ENCODE measurements around the gene LRP6. TPM values are rescaled to one million over a fixed set of nuclear protein-coding genes. Genes with fewer than 3 reads are reported as not detected.

The LRP6 gene
- total RNA-seq, 1 donor from 2014 or later, result 1.4 TPM

DNA sequence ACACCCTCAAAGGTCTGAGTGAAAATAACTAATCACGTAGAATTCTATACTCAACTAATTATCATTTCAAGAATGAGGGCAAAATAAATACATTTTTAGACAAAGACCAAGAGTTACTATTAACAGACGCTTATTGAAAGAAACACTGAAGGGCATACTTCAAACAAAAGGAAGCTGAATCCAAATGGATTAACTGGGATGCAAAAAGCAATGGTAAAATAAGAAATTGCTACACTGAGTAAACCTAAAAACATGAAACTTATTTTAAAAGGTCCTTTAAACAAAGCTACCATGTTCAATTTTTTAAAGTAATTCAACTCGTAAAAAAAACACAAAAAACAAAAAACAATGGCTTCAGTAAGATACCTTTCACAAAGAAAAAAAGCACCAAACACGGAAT is 28.2 kb downstream of the LRP6 start:
- intact Hi-C loops (cut with micrococcal nuclease), result no loop called here
- Mint-ChIP-seq H3K4me1 (no peaks in the 10 kb centered on the region), H3K4me3 (no peak overlapping the region), H3K9me3 (no peaks in the 10 kb centered on the region), H3K27me3 (peaks cover 2% of the 10 kb centered on the region), H3K27ac (no peak overlapping the region), H3K36me3 (ENCODE audit: low read depth) (no peaks in the 10 kb centered on the region)
- TF ChIP-seq, protein P1, sequence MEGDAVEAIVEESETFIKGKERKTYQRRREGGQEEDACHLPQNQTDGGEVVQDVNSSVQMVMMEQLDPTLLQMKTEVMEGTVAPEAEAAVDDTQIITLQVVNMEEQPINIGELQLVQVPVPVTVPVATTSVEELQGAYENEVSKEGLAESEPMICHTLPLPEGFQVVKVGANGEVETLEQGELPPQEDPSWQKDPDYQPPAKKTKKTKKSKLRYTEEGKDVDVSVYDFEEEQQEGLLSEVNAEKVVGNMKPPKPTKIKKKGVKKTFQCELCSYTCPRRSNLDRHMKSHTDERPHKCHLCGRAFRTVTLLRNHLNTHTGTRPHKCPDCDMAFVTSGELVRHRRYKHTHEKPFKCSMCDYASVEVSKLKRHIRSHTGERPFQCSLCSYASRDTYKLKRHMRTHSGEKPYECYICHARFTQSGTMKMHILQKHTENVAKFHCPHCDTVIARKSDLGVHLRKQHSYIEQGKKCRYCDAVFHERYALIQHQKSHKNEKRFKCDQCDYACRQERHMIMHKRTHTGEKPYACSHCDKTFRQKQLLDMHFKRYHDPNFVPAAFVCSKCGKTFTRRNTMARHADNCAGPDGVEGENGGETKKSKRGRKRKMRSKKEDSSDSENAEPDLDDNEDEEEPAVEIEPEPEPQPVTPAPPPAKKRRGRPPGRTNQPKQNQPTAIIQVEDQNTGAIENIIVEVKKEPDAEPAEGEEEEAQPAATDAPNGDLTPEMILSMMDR (IDR thresholded peaks at IDR 0.05), result no peak
- ChIA-PET POLR2A (no interaction called here), CTCF (interaction anchor here (1.1 kb wide), 1 partner anchor 12 kb away, joined by 3 read pairs; no protein-coding TSS in a partner anchor)
- DNase-seq (no peak), ATAC-seq (ENCODE audit: low read depth) (no peak)

DNA sequence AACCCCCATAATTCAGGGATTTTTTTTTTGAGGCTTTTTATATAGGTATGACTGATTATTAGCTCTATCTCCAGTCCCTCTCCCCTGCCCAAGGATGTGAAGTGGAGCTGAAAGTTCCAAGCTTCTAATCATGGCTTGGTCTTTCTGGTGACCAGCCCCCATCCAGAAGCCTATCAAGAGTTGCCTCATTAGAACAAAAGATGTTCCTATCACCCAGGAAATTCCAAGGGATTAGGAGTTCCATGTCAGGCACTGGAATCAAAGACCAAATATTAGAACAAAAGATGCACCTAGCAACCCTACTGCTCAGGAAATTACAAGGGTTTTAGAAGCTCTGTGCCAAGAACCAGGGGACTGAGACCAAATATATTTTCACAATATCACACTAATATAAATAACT is 29.9 kb downstream of the LRP6 start:
- TF ChIP-seq, protein P1 (IDR thresholded peaks at IDR 0.05), result no peak
- Mint-ChIP-seq H3K4me1 (no peaks in the 10 kb centered on the region), H3K9me3 (no peaks in the 10 kb centered on the region), H3K4me3 (no peak overlapping the region), H3K27ac (no peak overlapping the region), H3K36me3 (ENCODE audit: low read depth) (no peaks in the 10 kb centered on the region), H3K27me3 (peaks cover 2% of the 10 kb centered on the region)
- ChIA-PET CTCF (no interaction called here), POLR2A (no interaction called here)
- intact Hi-C loops (cut with micrococcal nuclease), result no loop called here
- DNase-seq (no peak), ATAC-seq (ENCODE audit: low read depth) (no peak)

DNA sequence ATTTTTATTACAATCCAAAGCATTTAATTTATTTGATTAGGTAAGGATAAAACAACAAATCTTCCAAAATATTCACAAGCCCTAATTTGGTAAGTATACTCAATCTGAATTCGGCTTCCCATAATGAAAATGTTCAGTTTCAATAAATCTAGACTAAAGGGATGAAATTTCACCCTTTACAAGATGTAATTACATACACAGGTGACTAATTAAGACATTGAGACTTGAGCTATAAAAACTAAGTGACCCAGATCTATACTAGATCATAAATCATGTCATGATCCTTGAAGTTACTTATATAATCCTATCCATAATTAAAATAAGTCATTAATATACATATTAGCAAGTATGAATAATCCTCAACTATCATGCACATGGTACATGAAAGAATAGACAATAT is 36.6 kb downstream of the LRP6 start:
- CTCF ChIA-PET, result no interaction called here
- POLR2A ChIA-PET, result no interaction called here
- H3K36me3 Mint-ChIP-seq (ENCODE audit: low read depth), result no peaks in the 10 kb centered on the region
- peaks cover 1% of the 10 kb centered on the region for H3K27me3 Mint-ChIP-seq
- TF ChIP-seq, protein P1 (IDR thresholded peaks at IDR 0.05), result no peak
- no peak overlapping the region for H3K4me3 Mint-ChIP-seq
- DNase-seq (no peak), ATAC-seq (ENCODE audit: low read depth) (no peak)
- no peaks in the 10 kb centered on the region for H3K4me1 Mint-ChIP-seq
- intact Hi-C loops (cut with micrococcal nuclease), result no loop called here
- peaks cover 3% of the 10 kb centered on the region for H3K9me3 Mint-ChIP-seq
- no peak overlapping the region for H3K27ac Mint-ChIP-seq

DNA sequence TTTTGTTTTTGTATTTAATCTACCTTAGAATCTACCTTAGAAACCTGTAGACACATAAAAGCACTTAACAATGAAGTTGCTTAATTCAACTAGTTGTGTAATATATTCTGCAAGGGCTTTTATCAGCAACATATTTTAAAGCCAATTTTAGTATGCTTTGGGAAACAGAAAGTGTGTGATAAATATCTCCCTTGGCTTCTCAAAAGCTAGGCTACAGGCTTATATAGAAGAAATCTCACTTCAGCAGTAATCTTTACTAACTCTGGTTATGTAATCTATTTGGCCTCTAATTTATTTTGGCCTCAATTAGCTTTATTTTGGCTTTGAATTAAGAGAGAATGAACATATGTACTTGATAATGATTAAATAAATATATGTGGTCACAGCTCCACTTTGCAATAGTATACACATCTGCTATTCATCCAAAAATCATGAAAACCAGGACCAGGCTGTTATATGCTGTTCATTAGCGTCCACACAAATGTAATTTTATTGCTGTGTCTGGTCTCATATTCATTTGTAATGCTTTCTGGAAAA is 37.2 kb downstream of the LRP6 start:
- intact Hi-C loops (cut with micrococcal nuclease), result no loop called here
- ChIA-PET CTCF (no interaction called here), POLR2A (no interaction called here)
- H3K4me3 Mint-ChIP-seq, result no peak overlapping the region
- no peaks in the 10 kb centered on the region for H3K36me3 Mint-ChIP-seq (ENCODE audit: low read depth)
- ATAC-seq (ENCODE audit: low read depth) (no peak), DNase-seq (no peak)
- H3K4me1 Mint-ChIP-seq, result no peaks in the 10 kb centered on the region
- H3K27ac Mint-ChIP-seq, result no peak overlapping the region
- H3K27me3 Mint-ChIP-seq, result peaks cover 1% of the 10 kb centered on the region
- peaks cover 3% of the 10 kb centered on the region for H3K9me3 Mint-ChIP-seq
- TF ChIP-seq, protein P1 (IDR thresholded peaks at IDR 0.05), result no peak

DNA sequence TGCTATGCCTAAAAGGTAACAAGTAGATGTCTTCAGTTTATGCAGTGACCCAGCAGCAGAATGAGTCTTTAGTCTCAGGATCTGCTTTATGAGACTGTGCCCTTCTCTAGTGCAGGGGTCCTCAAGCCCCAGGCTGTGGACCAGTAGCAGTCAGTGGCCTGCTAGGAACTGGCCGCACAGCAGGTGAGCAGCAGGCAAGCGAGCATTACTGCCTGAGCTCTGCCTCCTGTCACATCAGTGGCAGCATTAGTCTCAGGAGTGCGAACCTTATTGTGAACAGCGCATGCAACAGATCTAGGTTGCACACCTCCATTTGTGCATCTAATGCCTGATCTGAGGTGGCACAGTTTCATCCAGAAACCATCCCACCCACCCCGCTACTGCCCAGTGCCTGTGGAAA is 38.4 kb downstream of the LRP6 start:
- Mint-ChIP-seq H3K4me3 (no peak overlapping the region), H3K36me3 (ENCODE audit: low read depth) (no peaks in the 10 kb centered on the region), H3K27ac (no peak overlapping the region), H3K27me3 (peaks cover 1% of the 10 kb centered on the region), H3K4me1 (no peaks in the 10 kb centered on the region), H3K9me3 (peaks cover 3% of the 10 kb centered on the region)
- ATAC-seq (ENCODE audit: low read depth) (no peak), DNase-seq (no peak)
- intact Hi-C loops (cut with micrococcal nuclease), result no loop called here
- TF ChIP-seq, protein P1 (IDR thresholded peaks at IDR 0.05), result no peak
- POLR2A ChIA-PET, result no interaction called here
- CTCF ChIA-PET, result no interaction called here

All from activated B cell treated with CpG ODN at 0.5 μM for 24 hours (primary cell).